Inflammatory macrophage treated with lipopolysaccharide for 4 hours (primary cell): ENCODE measurements around the gene LYSMD2.
A peak's percentile ranks its signal among the peaks of the same experiment; 100 is the strongest.
"Not testable (repeated sequence)": the region's sequence is repeated elsewhere in the genome, so short reads cannot be mapped to it uniquely, and the experiment has no call there.

Experiments
- DNase-seq: peaks from one replicate; pipeline ENCODE4 v3.0.0-alpha.2; 2020

Gene LYSMD2, protein sequence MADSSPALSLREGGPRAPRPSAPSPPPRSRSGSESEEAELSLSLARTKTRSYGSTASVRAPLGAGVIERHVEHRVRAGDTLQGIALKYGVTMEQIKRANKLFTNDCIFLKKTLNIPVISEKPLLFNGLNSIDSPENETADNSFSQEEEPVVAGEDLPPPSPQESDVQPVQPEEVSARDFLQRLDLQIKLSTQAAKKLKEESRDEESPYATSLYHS

DNA sequence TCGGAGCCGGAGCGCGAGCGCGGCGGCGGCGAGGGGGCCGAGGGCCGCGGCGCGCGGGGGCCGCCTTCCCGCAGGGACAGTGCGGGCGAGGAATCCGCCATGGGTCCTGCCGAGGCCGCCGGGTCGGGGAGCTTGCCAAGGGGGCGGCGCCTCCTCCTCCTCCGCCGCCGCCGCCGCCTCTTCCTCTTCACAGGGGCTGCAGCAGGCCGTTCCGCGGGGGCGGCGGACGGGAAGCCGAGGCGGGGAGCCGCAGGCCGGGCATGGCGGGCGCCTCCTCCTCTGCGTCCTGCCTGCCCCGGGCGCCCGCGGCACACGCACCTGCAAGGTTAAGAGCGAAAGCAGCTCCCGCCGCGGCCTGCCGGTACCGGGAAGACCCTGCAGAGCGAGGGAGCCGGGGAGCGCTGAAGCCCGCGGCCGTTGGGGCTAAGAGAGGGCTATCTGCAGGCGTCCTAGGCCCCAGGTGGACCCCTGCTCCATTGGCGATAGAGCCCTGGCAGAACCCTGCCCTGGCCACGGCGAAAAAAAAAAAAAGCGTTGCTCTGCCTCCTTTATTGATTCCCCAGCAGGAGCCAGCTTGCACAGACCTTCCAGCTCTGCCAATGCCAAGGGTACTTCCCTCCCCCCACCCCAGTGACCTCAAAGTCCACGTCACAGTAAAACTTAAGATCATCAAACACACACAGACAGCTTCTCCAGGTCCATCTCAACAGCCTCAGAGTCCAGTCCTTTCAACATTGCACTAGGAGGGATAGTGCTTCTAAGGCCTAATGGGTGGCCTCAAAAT is at the start of gene LYSMD2:
Gene LYSMD2, minus strand, starts transcription at position 134 of the 784 bp plus-strand sequence. Its CDS starts 33 bp downstream, at position 101.
- peak; percentile 66 for DNase-seq

DNA sequence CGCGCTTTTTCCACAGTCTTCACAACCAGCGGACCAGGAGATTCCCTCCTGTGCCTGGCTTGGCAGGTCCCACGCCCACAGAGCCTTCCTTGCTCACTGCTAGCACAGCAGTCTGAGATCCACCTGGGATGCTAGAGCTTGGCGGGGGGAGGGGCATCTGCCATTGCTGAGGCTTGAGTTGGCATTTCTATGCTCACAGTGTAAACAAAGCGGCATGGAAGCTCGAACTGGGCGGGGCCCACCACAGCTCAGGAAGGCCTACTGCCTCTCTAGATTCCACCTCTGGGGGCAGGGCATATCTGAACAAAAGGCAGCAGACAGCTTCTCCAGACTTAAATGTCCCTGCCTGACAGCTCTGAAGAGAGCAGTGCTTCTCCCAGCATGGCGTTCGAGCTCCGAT is 49.7 kb upstream of the LYSMD2 start:
- DNase-seq: not testable (repeated sequence)

- no peak for DNase-seq
Measured at GRCh38 chr15:51783967-51784366, 46.5 kb upstream of the LYSMD2 start.

DNA sequence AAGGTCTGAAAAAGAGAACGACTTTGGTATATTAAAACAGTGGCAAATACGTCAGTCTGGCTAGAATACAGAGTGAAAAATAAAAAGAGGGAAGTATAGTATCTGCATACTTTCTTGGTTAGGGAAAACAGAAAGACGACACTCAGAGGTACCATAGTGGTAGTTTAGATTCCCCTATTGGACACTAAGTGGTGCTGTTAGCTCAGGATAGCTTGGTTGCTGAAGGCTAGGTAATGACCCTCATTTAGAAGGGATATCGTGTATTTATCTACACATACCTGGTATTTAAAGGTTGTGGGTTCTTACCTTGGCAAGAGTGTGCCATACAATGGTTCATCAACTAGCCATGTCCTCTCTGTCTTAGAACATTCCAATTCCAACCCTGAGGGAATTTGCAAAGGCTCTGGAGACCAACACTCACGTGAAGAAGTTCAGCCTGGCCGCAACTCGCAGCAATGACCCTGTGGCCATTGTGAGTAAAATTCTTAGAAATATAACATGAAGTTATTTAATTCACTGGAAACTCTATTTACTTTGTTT is 45.0 kb upstream of the LYSMD2 start:
- peak; percentile 22 for DNase-seq

- DNase-seq: no peak
Measured at GRCh38 chr15:51781506-51781905, 44.1 kb upstream of the LYSMD2 start.

- DNase-seq: no peak
Measured at GRCh38 chr15:51780636-51781035, 43.2 kb upstream of the LYSMD2 start.

DNA sequence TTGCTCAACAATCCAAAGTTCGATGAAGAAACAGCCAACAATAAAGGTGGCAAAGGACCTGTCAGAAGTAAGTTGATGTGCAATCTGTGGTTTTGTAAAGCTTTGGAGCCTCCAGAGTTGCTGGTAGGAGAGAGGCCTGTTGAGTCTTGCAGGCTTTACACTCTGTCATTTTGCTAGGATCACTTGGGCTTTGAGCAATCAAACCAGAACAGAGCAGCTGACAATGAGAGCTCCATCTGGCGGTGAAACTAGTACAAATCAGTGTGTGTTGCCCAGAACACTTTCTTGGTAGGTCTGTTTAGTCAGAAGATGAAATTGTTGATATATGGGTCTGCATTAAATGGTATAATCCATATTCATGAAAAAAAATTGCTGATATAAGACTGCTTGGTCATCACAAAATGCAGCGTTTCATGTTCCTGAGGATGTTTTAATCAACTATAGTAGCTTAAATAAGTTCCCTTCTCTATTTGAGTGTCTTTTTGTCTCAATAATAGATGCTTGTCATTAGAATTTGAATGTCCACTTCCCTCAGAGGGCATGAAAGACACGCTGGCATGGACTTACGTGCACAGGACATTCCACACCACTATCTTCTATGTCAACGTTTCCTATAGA is 39.6 kb upstream of the LYSMD2 start:
- DNase-seq: peak; percentile 87

DNA sequence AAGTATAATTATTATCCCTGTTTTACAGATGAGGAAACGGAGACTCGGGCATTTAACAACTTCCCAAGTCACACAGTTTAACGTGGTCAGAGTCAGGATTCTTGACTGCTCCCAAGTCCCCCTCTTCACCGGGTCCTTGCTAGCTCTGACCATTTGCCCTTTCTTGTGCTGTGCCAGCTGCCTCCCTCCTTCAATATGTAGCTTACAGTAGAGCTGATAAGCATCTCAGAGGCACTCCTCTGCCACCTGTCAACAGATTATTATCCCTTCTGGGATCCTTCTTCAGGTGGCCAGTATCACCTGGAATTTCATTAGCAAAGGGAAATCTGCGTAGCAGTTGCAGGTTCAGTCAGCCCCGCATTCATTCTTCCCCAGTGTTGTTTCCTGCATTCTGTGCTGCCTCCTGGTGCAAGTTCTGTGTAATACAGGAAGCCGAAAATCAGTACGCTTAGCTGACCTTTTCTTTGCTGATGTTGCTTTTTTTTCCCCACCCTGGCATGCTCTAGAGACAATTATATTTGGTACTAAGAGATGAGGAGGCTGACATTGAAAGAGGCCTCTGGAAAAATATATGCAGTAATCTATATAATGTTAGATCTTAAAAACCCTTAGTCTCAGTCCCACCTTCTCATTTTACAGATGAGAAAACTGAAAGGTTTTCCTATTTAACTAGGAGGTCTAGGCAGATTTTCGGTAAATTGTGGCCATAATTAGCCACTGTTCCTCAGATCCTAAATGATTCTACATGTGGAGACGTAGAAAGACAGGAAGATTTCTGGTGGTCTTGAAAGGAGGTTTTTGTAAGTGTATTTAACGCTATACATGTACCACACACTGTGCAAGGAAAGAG is 38.7 kb upstream of the LYSMD2 start:
- peak; percentile 65 for DNase-seq

- DNase-seq: no peak
Measured at GRCh38 chr15:51774916-51775315, 37.5 kb upstream of the LYSMD2 start.

DNA sequence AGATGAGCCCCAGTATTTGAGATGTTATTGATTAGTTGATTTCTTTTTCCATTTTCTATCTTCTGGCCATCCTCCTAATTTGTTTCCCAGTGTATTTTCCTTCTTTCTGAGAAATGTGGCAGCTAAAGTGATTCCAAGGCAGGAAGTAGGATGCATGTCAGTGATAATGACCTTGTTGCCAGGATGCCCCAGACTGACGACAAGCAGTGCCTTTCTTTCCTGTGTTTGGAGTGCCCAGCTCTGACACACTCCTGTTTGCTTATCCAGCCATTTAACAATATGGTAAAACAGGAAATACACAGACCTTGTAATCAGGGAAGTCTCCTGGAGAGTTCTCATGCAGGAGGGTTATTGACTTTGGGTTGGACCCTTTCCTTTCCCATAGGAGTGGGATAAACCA is 34.3 kb upstream of the LYSMD2 start:
- DNase-seq: no peak

DNA sequence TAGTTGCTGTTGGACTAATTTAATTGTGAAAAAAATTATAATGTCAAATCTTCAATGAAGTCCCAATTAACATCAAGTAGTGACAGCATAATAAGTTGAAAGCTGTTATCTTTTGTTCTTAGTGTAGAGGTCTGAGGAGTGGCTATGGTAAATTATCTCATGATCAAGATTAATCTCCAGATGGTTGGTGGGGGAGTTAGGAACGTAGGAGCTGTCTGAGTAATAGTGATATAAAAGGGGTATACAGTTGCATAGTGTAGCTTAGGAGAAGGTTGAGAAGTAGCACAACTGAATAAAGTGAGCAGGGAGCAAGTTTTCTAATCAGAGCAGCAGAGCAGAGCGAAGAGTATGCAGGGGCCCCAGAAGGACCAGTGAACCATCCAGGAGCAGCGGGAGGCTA is 33.4 kb upstream of the LYSMD2 start:
- DNase-seq: no peak

- peak; percentile 33 for DNase-seq
Measured at GRCh38 chr15:51768018-51768417, 30.6 kb upstream of the LYSMD2 start.

- DNase-seq: peak; percentile 46
Measured at GRCh38 chr15:51766341-51766740, 28.9 kb upstream of the LYSMD2 start.

GRCh38 chr15:51765751-51766150 is 28.3 kb upstream of the LYSMD2 start:
- DNase-seq: no peak

DNA sequence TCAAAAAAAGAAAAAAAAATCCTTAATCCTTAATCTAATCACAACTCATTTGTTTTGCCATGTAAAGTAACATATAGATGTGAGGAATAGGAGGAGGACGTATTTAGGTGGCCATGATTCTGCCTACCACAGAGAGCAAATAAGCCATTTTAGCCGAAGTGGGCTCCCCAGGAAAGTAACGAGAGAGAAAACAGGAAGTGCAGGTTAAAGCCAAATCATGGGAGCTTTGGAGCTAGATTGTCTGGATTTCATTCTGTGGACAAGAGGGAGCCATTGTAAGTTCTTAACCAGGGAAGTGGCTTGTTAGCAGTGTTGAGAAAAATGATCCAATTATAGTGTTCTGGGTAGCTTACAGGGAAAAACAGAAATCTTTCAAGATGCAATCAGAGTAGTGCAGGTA is 23.4 kb upstream of the LYSMD2 start:
- DNase-seq: no peak

DNA sequence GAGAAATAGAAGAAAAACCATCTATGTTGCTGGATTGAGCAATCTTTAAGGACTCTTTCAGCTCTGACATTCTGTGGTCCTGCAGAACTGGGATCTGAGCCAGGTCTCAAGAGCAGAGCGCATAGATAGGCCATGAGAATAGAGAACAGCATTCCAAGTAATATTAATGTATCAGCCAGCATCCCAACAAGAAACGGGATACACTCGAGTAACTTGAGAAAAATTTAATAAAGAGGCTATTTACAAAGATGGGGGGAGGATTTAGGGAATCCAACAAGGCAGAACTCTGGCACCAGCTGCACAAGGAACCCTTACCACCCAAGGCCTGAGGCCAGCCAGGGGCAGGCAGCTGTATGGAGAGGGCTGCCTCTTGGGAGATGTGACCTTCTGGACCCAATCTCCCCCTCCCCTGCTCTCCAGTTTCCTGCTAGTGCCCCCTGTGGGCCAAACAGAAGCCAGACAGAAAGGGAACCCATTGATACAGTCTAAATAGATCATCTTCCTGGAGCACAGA is 22.2 kb upstream of the LYSMD2 start:
- DNase-seq: no peak

GRCh38 chr15:51758645-51759044 is 21.2 kb upstream of the LYSMD2 start:
- no peak for DNase-seq

DNA sequence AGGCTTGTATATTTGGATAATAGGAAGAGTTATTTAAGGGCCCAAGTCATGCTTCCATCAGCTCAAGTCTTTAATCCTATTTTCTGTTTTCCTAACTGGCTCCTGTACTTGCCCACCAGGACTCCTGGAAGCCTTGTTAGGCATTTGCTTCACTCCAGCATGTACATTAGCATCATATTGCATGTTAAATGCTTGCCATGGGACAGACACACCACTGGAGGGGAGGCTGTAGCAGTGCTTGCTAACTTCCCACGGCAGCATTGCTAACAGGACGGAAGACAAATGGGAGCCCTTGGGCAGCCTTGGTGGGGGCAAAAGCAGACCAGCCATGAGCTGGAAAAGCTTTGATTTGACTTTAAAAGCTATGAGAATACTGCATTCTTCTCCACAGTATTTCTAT is 20.0 kb upstream of the LYSMD2 start:
- DNase-seq: no peak

DNA sequence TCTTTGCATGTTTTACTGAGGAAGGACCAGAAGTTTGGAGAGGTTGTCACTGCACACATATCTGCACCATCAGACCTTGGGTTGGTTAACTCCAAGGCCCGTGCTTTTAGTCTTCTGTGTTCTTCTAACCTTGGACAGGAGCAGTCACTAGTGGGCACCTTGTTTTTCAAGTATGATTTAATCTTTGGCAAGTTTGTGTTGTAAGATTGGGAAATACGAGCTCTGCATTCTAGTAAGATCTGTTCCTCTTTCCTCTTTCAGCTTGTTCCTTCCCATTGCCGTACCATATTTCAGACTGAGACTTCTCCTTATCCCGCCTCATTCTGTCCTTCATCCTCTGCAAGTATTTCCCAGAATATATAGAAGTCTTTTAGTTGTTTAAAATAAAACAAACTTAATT is 19.0 kb upstream of the LYSMD2 start:
- peak; percentile 86 for DNase-seq

DNA sequence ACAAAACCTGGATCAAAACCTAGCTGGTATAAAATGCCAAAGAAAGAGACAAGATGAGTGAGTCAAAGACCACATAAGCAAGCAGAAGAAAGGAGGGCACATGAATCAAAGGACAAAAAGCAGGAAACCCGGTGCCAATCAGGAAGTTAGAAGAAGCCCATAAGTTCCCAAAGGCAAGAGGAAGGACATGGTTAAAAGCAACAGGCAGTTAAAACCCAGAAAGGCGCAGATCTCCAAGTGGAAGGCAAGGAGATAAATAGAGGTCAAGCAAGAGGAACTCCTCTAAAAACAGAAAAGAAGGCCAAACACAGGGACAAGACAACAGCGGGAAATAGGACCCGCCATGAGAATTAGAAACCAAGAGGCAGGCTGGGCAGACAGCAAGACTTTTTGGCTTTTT is 18.3 kb upstream of the LYSMD2 start:
- peak; percentile 27 for DNase-seq

DNA sequence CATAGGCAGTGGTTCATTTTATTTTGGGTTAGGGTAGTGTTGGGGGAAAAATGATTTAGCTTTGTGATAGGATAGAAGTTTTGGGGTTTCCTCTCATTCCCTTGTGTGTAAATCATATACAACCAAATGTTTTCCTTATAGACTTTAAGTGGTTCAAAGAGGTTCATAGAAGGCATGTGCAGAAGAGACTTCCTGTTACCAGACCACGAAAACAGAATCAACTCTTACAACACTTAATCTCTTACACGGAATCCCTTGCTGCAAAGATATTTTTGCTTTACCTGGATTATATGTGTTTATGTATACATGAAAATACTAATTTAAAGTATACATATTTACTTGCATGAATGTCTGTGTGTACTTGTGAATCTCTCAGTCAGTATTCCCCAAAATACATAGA is 16.8 kb upstream of the LYSMD2 start:
- DNase-seq: no peak

DNA sequence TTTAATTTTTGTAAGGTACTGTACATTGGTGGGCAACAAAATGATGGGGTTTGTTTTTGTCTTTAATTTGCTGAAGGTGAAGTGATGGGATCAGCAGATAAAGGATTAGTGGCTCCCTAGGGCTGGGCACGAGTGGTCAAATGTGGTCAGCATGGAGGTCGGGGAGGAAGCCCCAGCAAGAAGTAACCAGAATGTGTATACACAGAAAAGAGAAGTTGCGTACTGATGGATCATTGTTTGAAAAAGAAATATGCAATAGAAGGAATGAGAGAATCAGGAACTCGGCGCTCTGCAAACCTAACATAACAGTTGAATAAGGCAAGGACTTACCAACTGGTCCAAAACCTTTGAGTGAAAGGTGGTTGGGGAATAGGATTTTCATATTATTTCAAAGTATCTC is 15.4 kb upstream of the LYSMD2 start:
- DNase-seq: peak; percentile 77
